ENCODE data around the gene ITPR3.

Gene ITPR3

GRCh38 chr6:33670971-33671743 is 50.0 kb downstream of the ITPR3 start:
- no peak for DNase-seq

- DNase-seq, result no peak
These were observed 50.6 kb downstream of the ITPR3 start for GRCh38 chr6:33671744-33672072.

GRCh38 chr6:33672808-33673207 is 51.7 kb downstream of the ITPR3 start:
- no peak for DNase-seq

DNA sequence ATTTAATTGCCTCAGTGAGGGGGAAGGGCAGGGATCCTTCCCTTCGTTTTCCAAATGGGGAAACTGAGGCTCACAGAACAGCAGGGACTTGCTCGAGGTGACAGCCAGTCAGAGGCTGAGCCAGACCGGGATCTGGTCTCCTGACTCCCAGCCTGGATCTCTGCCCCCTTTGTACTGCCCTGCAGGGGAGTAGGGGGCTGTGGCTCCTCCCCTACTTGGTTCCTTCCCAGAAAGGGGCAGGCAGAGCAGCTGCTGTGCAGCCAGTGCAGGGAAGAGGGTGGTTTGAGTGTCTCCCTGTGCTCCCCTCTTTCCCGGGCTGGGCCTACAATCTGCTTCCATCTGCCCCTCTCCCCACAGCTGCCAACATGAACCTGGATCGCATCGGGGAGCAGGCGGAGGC is 52.7 kb downstream of the ITPR3 start:
- no peak for DNase-seq

GRCh38 chr6:33675968-33676367 is 54.8 kb downstream of the ITPR3 start:
- no peak for DNase-seq

GRCh38 chr6:33676416-33677142 is 55.5 kb downstream of the ITPR3 start:
- no peak for DNase-seq

DNA sequence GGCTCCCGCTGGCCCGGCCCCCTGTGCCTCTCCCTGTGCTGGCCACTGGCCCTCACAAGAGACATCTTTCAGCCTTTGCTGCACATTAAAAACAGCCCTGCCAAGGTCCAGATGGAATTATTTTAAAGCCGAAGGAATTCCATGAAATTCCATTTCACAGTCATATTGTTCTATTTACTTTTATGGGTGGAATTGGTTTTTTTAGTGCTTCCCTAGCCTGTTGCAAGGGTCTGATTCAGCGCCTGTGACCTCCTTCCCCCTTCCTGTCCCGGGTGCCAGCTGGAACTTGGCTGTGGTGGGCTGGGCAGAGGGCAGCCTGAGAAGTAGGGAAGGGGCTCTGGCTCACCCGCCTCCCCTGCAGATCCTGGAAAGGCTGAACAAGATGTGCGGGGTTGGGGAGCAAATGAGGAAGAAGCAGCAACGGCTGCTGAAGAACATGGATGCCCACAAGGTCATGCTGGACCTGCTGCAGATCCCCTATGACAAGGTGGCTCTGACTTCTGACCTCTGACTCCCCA is 56.1 kb downstream of the ITPR3 start:
- DNase-seq, result no peak

DNA sequence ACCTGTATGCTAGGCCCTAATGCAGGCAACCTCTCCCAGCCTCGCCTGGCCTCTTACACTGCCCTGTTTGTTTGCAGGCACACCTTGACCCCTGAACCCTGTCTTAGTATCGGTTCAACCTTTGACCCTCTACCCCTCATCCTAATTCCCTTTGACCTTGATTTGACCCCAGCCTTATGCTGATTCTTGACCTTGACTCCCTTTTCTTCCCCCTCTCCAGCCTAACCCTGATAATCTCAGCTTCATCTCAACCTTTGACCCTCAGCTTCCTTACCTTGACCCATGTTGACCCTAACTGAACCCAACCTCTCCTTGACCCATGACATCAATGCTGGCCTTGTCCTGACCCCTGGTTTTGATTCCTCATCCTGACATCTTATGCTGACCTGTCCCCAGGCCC is 56.6 kb downstream of the ITPR3 start:
- DNase-seq, result no peak

DNA sequence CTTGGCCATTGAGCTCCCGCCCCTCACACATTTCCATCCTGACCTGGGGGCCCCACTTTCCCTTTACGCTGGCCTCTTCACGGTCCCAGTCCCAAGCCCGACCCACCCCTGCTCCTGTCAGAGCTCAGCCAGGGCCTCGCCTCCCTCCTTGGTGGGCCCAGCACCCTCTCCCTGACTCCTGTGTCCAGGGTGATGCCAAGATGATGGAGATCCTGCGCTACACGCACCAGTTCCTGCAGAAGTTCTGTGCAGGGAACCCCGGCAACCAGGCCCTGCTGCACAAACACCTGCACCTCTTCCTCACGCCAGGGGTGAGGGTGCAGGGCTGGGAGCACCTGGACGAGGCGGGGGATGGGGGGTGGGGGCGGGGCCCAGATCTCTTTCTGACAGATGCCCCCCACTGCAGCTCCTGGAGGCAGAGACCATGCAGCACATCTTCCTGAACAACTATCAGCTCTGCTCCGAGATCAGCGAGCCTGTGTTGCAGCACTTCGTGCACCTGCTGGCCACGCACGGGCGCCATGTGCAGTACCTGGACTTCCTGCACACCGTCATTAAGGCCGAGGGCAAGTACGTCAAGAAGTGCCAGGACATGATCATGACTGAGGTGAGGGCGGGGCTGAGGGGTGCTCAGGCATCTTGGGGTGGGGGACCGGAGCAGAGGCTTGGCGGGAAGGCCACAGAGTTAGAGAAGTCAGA is 57.3 kb downstream of the ITPR3 start:
- no peak for DNase-seq

DNA sequence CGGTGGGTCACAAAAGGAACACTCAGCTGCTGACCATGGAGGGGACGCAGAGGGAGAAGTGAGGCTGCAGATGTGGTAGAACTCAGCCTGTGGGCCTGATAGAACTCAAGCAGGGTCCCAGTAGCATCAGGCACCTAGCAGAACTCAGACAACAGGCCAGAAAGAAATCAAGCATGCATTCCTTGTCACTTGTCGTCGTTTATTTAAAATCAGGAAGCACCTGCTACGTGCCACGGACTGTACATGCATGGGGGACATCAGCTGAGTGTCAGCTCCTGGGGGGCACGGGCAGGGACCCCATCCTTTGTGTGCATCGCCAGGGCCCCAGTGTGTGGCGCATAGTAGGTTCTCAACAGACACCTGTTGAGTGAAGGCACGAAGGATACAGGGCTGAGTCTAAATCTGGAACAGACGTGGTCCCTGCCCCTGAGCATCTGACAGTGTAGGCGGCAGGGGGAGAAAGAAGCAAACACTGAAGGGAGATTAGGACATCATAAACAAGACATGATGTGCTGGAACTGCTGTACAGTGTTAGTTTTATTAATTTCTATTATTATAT is 57.9 kb downstream of the ITPR3 start:
- no peak for DNase-seq

DNA sequence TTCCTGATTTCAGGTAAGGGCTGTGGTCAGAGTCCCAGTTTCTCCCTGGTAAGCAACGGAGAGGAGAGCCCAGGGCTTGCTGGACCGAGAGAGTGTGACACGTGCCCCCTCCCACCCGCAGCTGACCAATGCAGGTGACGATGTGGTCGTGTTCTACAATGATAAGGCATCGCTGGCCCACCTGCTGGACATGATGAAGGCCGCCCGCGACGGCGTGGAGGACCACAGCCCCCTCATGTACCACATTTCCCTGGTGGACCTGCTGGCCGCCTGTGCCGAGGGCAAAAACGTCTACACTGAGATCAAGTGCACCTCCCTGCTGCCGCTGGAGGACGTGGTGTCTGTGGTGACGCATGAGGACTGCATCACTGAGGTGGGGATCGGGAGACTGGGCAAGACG is 58.6 kb downstream of the ITPR3 start:
- no peak for DNase-seq

- no peak for DNase-seq
These were observed 61.2 kb downstream of the ITPR3 start for GRCh38 chr6:33682341-33682740.

DNA sequence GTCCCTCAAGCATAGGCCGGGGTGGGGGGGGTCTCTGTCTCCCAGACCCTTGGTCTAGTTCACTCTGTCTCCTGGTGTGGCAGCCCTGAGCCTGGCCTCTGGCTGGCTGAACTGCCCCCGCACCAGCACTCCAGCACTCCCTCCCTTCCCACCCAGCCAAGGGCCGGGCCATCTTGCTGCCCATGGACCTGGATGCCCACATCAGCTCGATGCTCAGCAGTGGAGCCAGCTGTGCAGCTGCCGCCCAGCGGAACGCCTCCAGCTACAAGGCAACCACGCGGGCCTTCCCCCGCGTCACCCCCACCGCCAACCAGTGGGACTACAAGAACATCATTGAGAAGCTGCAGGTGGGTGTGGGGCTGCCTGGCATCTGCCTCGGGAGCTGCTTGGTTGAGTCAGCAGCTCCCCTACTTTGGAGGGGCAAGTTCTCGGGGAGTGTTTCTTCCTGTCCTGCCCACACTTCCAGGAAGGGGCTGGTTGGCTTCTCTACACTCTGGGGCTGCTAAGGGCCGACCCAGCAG is 62.0 kb downstream of the ITPR3 start:
- peak in 4 of 5 experiments; percentile 20 to 49 (median 33) for DNase-seq

GRCh38 chr6:33683576-33684427 is 62.7 kb downstream of the ITPR3 start:
- DNase-seq, result no peak

GRCh38 chr6:33684428-33684896 is 63.3 kb downstream of the ITPR3 start:
- DNase-seq, result no peak

GRCh38 chr6:33684983-33685382 is 63.9 kb downstream of the ITPR3 start:
- no peak for DNase-seq

GRCh38 chr6:33685411-33686224 is 64.5 kb downstream of the ITPR3 start:
- no peak for DNase-seq

- DNase-seq, result no peak
These were observed 65.3 kb downstream of the ITPR3 start for GRCh38 chr6:33686225-33686924.

GRCh38 chr6:33686981-33687975 is 66.2 kb downstream of the ITPR3 start:
- no peak for DNase-seq
